ENCODE data around the gene CTTNBP2.

DNA sequence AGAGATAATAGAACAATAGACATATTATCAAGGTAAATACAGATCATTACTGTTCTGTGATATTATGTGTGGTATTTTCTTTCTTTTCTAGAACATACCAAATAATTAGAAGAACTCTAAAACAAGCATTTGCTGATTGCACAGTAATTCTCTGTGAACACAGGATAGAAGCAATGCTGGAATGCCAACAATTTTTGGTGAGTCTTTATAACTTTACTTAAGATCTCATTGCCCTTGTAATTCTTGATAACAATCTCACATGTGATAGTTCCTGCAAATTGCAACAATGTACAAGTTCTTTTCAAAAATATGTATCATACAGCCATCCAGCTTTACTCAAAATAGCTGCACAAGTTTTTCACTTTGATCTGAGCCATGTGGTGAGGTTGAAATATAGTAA lies 207.9 kb downstream of the CTTNBP2 start:
- TF ChIP-seq POLR2AphosphoS5 (IDR thresholded peaks at IDR 0.05; ENCODE audit: low read length) (no peak), ZNF274 (IDR thresholded peaks at IDR 0.05; ENCODE audit: insufficient read depth, insufficient read length) (no peak), IRF4 (IDR thresholded peaks at IDR 0.05; ENCODE audit: low read depth, low read length) (no peak), TCF7 (IDR thresholded peaks at IDR 0.05; ENCODE audit: borderline replicate concordance) (no peak), RAD21 (IDR thresholded peaks at IDR 0.05; ENCODE audit: insufficient read depth, low read depth, low read length) (no peak), KDM1A (IDR thresholded peaks at IDR 0.05; ENCODE audit: borderline replicate concordance) (no peak), USF2 (IDR thresholded peaks at IDR 0.05; ENCODE audit: borderline replicate concordance, low read depth, low read length) (no peak), EZH2 (IDR thresholded peaks at IDR 0.05; ENCODE audit: borderline replicate concordance, control insufficient read depth, low read depth, low read length) (no peak)
- TF ChIP-seq, protein P1, sequence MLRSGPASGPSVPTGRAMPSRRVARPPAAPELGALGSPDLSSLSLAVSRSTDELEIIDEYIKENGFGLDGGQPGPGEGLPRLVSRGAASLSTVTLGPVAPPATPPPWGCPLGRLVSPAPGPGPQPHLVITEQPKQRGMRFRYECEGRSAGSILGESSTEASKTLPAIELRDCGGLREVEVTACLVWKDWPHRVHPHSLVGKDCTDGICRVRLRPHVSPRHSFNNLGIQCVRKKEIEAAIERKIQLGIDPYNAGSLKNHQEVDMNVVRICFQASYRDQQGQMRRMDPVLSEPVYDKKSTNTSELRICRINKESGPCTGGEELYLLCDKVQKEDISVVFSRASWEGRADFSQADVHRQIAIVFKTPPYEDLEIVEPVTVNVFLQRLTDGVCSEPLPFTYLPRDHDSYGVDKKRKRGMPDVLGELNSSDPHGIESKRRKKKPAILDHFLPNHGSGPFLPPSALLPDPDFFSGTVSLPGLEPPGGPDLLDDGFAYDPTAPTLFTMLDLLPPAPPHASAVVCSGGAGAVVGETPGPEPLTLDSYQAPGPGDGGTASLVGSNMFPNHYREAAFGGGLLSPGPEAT (IDR thresholded peaks at IDR 0.05; ENCODE audit: low read depth): no peak
- TF ChIP-seq, protein P2, sequence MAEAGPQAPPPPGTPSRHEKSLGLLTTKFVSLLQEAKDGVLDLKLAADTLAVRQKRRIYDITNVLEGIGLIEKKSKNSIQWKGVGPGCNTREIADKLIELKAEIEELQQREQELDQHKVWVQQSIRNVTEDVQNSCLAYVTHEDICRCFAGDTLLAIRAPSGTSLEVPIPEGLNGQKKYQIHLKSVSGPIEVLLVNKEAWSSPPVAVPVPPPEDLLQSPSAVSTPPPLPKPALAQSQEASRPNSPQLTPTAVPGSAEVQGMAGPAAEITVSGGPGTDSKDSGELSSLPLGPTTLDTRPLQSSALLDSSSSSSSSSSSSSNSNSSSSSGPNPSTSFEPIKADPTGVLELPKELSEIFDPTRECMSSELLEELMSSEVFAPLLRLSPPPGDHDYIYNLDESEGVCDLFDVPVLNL (IDR thresholded peaks at IDR 0.05; ENCODE audit: low read depth, low read length): no peak
- TF ChIP-seq, protein P3, sequence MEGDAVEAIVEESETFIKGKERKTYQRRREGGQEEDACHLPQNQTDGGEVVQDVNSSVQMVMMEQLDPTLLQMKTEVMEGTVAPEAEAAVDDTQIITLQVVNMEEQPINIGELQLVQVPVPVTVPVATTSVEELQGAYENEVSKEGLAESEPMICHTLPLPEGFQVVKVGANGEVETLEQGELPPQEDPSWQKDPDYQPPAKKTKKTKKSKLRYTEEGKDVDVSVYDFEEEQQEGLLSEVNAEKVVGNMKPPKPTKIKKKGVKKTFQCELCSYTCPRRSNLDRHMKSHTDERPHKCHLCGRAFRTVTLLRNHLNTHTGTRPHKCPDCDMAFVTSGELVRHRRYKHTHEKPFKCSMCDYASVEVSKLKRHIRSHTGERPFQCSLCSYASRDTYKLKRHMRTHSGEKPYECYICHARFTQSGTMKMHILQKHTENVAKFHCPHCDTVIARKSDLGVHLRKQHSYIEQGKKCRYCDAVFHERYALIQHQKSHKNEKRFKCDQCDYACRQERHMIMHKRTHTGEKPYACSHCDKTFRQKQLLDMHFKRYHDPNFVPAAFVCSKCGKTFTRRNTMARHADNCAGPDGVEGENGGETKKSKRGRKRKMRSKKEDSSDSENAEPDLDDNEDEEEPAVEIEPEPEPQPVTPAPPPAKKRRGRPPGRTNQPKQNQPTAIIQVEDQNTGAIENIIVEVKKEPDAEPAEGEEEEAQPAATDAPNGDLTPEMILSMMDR (IDR thresholded peaks at IDR 0.05 in 2 of 3, conservative IDR thresholded peaks at IDR 0.05 in 1 of 3; ENCODE audit: control insufficient read depth in 2 of 3, extremely low read depth in 1 of 3, insufficient read depth in 1 of 3, low read depth in 3 of 3, low read length in 3 of 3): no peak
